GM19043 (cell line): ENCODE results near the gene PKP2.

Experiments
- ATAC-seq: cut with Tn5 transposase; IDR thresholded peaks from one replicate; pipeline ENCODE4 v1.9.1; 2021; ENCODE audit warnings: low read depth; ENCODE audit not compliant: unreplicated experiment

Gene PKP2

GRCh38 chr12:32821293-32821692 is 75.3 kb downstream of the PKP2 start:
- ATAC-seq, result no peak

- no peak for ATAC-seq
Observed at GRCh38 chr12:32820376-32820931, 76.1 kb downstream of the PKP2 start.

- ATAC-seq, result no peak
Observed at GRCh38 chr12:32819424-32819823, 77.2 kb downstream of the PKP2 start.

- ATAC-seq, result no peak
Observed at GRCh38 chr12:32811686-32812392, 84.7 kb downstream of the PKP2 start.

- no peak for ATAC-seq
Observed at GRCh38 chr12:32809846-32810245, 86.7 kb downstream of the PKP2 start.

GRCh38 chr12:32809196-32809595 is 87.4 kb downstream of the PKP2 start:
- no peak for ATAC-seq

GRCh38 chr12:32804301-32804700 is 92.3 kb downstream of the PKP2 start:
- ATAC-seq, result no peak

GRCh38 chr12:32801269-32801980 is 95.2 kb downstream of the PKP2 start:
- no peak for ATAC-seq

- ATAC-seq, result no peak
Observed at GRCh38 chr12:32794281-32794680, 102.3 kb downstream of the PKP2 start.

- no peak for ATAC-seq
Observed at GRCh38 chr12:32789916-32790315, 106.7 kb downstream of the PKP2 start.

- ATAC-seq, result no peak
Observed at GRCh38 chr12:32789446-32789845, 107.1 kb downstream of the PKP2 start.

- no peak for ATAC-seq
Observed at GRCh38 chr12:32788405-32788804, 108.2 kb downstream of the PKP2 start.

- no peak for ATAC-seq
Observed at GRCh38 chr12:32785557-32785956, 111.0 kb downstream of the PKP2 start.

- no peak for ATAC-seq
Observed at GRCh38 chr12:32783029-32783428, 113.5 kb downstream of the PKP2 start.

- ATAC-seq, result no peak
Observed at GRCh38 chr12:32780071-32780470, 116.5 kb downstream of the PKP2 start.

GRCh38 chr12:32777691-32778175 is 118.8 kb downstream of the PKP2 start:
- no peak for ATAC-seq

- no peak for ATAC-seq
Observed at GRCh38 chr12:32777159-32777558, 119.4 kb downstream of the PKP2 start.

- ATAC-seq, result no peak
Observed at GRCh38 chr12:32776258-32776657, 120.3 kb downstream of the PKP2 start.

GRCh38 chr12:32773691-32774090 is 122.9 kb downstream of the PKP2 start:
- no peak for ATAC-seq

GRCh38 chr12:32770141-32770540 is 126.4 kb downstream of the PKP2 start:
- ATAC-seq, result no peak

- no peak for ATAC-seq
Observed at GRCh38 chr12:32768518-32768917, 128.1 kb downstream of the PKP2 start.

GRCh38 chr12:32765906-32766305 is 130.7 kb downstream of the PKP2 start:
- no peak for ATAC-seq
